ENCODE results near the gene ST7L. TPM values are rescaled to one million over a fixed set of nuclear protein-coding genes. Genes with fewer than 3 reads are reported as not detected.
"Not testable (repeated sequence)": the region's sequence is repeated elsewhere in the genome, so short reads cannot be mapped to it uniquely, and the experiment has no call there.

ST7L gene
- total RNA-seq, 3 donors from 2014 or later (not counting 1 experiment from before 2014, with no cell fraction given), result 23.5 to 32.3 (median 30.1) TPM

GRCh38 chr1:112496290-112496689, 122.7 kb downstream of the ST7L start:
- H3K27ac Mint-ChIP-seq, result no peak overlapping the region
- WGBS (ENCODE audit: insufficient coverage), result 78% methylated on average over 3 of the region's 5 CpGs
- no peak for TF ChIP-seq CTCF (IDR thresholded peaks at IDR 0.05)
- H3K27me3 ChIP-seq (ENCODE audit: control insufficient read depth, insufficient read depth, low read length), result peaks cover 14% of the 10 kb centered on the region
- no peaks in the 10 kb centered on the region for H3K9me3 Mint-ChIP-seq
- H3K4me1 Mint-ChIP-seq, result no peaks in the 10 kb centered on the region
- H3K27me3 Mint-ChIP-seq (ENCODE audit: low read depth in 2 of 2), result peaks cover 35 to 58% of the 10 kb centered on the region in 2 donors
- no peaks in the 10 kb centered on the region for H3K36me3 ChIP-seq (ENCODE audit: control insufficient read depth, insufficient read depth, low read length)
- no peaks in the 10 kb centered on the region for H3K9me3 ChIP-seq (ENCODE audit: control insufficient read depth, insufficient read depth, low read length)
- H3K4me3 ChIP-seq (ENCODE audit: low read length), result no peak overlapping the region
- no peak overlapping the region for H3K27ac ChIP-seq (ENCODE audit: low read length)
- intact Hi-C loops (cut with micrococcal nuclease), result no loop called here
- no peaks in the 10 kb centered on the region for H3K4me1 ChIP-seq (ENCODE audit: control insufficient read depth, insufficient read depth, low read length)
- ATAC-seq, result no peak
- no peaks in the 10 kb centered on the region for H3K36me3 Mint-ChIP-seq
- no peak for DNase-seq
- H3K4me3 Mint-ChIP-seq, result no peak overlapping the region

- no peaks in the 10 kb centered on the region for H3K27me3 ChIP-seq (ENCODE audit: control insufficient read depth, insufficient read depth, low read length)
- H3K27ac Mint-ChIP-seq, result no peak overlapping the region
- H3K4me3 Mint-ChIP-seq, result no peak overlapping the region
- DNase-seq (no peak), ATAC-seq (no peak)
- WGBS (ENCODE audit: insufficient coverage), result 84% methylated on average over 2 of the region's 6 CpGs
- H3K27ac ChIP-seq (ENCODE audit: low read length), result no peak overlapping the region
- no peak for TF ChIP-seq CTCF (IDR thresholded peaks at IDR 0.05)
- no peaks in the 10 kb centered on the region for H3K4me1 Mint-ChIP-seq
- H3K4me1 ChIP-seq (ENCODE audit: control insufficient read depth, insufficient read depth, low read length), result no peaks in the 10 kb centered on the region
- H3K9me3 Mint-ChIP-seq, result no peaks in the 10 kb centered on the region
- no peaks in the 10 kb centered on the region for H3K36me3 ChIP-seq (ENCODE audit: control insufficient read depth, insufficient read depth, low read length)
- H3K36me3 Mint-ChIP-seq, result no peaks in the 10 kb centered on the region
- H3K9me3 ChIP-seq (ENCODE audit: control insufficient read depth, insufficient read depth, low read length), result no peaks in the 10 kb centered on the region
- peaks cover 24 to 44% of the 10 kb centered on the region in 2 donors for H3K27me3 Mint-ChIP-seq (ENCODE audit: low read depth in 2 of 2)
- no peak overlapping the region for H3K4me3 ChIP-seq (ENCODE audit: low read length)
- intact Hi-C loops (cut with micrococcal nuclease), result no loop called here
Observed at GRCh38 chr1:112493351-112493750, 125.6 kb downstream of the ST7L start.

GRCh38 chr1:112492076-112492475, 126.9 kb downstream of the ST7L start:
- TF ChIP-seq CTCF (IDR thresholded peaks at IDR 0.05), result no peak
- intact Hi-C loops (cut with micrococcal nuclease), result no loop called here
- no peaks in the 10 kb centered on the region for H3K36me3 ChIP-seq (ENCODE audit: control insufficient read depth, insufficient read depth, low read length)
- Mint-ChIP-seq H3K27me3 (ENCODE audit: low read depth in 2 of 2) (peaks cover 16 to 41% of the 10 kb centered on the region in 2 donors), H3K4me1 (no peaks in the 10 kb centered on the region), H3K9me3 (no peaks in the 10 kb centered on the region), H3K4me3 (no peak overlapping the region), H3K27ac (no peak overlapping the region), H3K36me3 (no peaks in the 10 kb centered on the region)
- no peak overlapping the region for H3K4me3 ChIP-seq (ENCODE audit: low read length)
- 10% methylated on average over 1 of the region's 1 CpG for WGBS (ENCODE audit: insufficient coverage)
- ATAC-seq, result no peak
- H3K9me3 ChIP-seq (ENCODE audit: control insufficient read depth, insufficient read depth, low read length), result no peaks in the 10 kb centered on the region
- no peak for DNase-seq
- no peak overlapping the region for H3K27ac ChIP-seq (ENCODE audit: low read length)
- no peaks in the 10 kb centered on the region for H3K4me1 ChIP-seq (ENCODE audit: control insufficient read depth, insufficient read depth, low read length)
- no peaks in the 10 kb centered on the region for H3K27me3 ChIP-seq (ENCODE audit: control insufficient read depth, insufficient read depth, low read length)

- 92% methylated on average over 4 of the region's 5 CpGs for WGBS (ENCODE audit: insufficient coverage)
- Histone ChIP-seq H3K4me1 (ENCODE audit: control insufficient read depth, insufficient read depth, low read length) (no peaks in the 10 kb centered on the region), H3K27me3 (ENCODE audit: control insufficient read depth, insufficient read depth, low read length) (no peaks in the 10 kb centered on the region), H3K36me3 (ENCODE audit: control insufficient read depth, insufficient read depth, low read length) (no peaks in the 10 kb centered on the region), H3K27ac (ENCODE audit: low read length) (no peak overlapping the region), H3K9me3 (ENCODE audit: control insufficient read depth, insufficient read depth, low read length) (no peaks in the 10 kb centered on the region), H3K4me3 (ENCODE audit: low read length) (no peak overlapping the region)
- Mint-ChIP-seq H3K4me3 (no peak overlapping the region), H3K4me1 (no peaks in the 10 kb centered on the region), H3K36me3 (no peaks in the 10 kb centered on the region), H3K27me3 (ENCODE audit: low read depth in 2 of 2) (peaks cover 7 to 29% of the 10 kb centered on the region in 2 donors), H3K9me3 (no peaks in the 10 kb centered on the region), H3K27ac (no peak overlapping the region)
- DNase-seq, result no peak
- no peak for TF ChIP-seq CTCF (IDR thresholded peaks at IDR 0.05)
- ATAC-seq, result no peak
- intact Hi-C loops (cut with micrococcal nuclease), result no loop called here
Observed at GRCh38 chr1:112488141-112488540, 130.8 kb downstream of the ST7L start.

GRCh38 chr1:112487686-112488085, 131.3 kb downstream of the ST7L start:
- H3K27me3 Mint-ChIP-seq (ENCODE audit: low read depth in 2 of 2), result peaks cover 7 to 26% of the 10 kb centered on the region in 2 donors
- H3K4me3 ChIP-seq (ENCODE audit: low read length); ATAC-seq; H3K27ac Mint-ChIP-seq; H3K4me1 Mint-ChIP-seq; H3K36me3 Mint-ChIP-seq; H3K27ac ChIP-seq (ENCODE audit: low read length); H3K36me3 ChIP-seq (ENCODE audit: control insufficient read depth, insufficient read depth, low read length); H3K27me3 ChIP-seq (ENCODE audit: control insufficient read depth, insufficient read depth, low read length); H3K4me3 Mint-ChIP-seq; intact Hi-C loops (cut with micrococcal nuclease); DNase-seq; H3K9me3 ChIP-seq (ENCODE audit: control insufficient read depth, insufficient read depth, low read length); H3K9me3 Mint-ChIP-seq; H3K4me1 ChIP-seq (ENCODE audit: control insufficient read depth, insufficient read depth, low read length): not testable (repeated sequence)
- 94% methylated on average over 6 of the region's 6 CpGs for WGBS (ENCODE audit: insufficient coverage)

Measured in natural killer cell (primary cell).